Endodermal cell (in vitro differentiated cells): ENCODE results near the gene BNC2. TPM values are rescaled to one million over a fixed set of nuclear protein-coding genes. Genes with fewer than 3 reads are reported as not detected.

ENCODE experiments used
- DNase-seq: peaks from one replicate; pipeline ENCODE4 v3.0.0-alpha.2; 2017
- H3K27ac ChIP-seq: 2 replicates; pipeline ENCODE4 v1.5.1; 2013; ENCODE audit warnings: mild to moderate bottlenecking, low read depth, low read length, moderate library complexity
- H3K27me3 ChIP-seq: 2 replicates; pipeline ENCODE4 v1.6.1; 2013; ENCODE audit warnings: mild to moderate bottlenecking, low read length, moderate library complexity; ENCODE audit not compliant: insufficient read depth, control insufficient read depth, poor library complexity, severe bottlenecking
- H3K36me3 ChIP-seq: 2 replicates; pipeline ENCODE4 v1.7.0; 2013; ENCODE audit warnings: mild to moderate bottlenecking, low read length, moderate library complexity; ENCODE audit not compliant: control insufficient read depth, insufficient read depth
- H3K4me1 ChIP-seq: one replicate; pipeline ENCODE4 v1.7.0; 2013; ENCODE audit warnings: low read length; ENCODE audit not compliant: control insufficient read depth, insufficient read depth
- H3K4me3 ChIP-seq: 2 replicates; pipeline ENCODE4 v1.5.1; 2013; ENCODE audit warnings: mild to moderate bottlenecking, low read length, moderate library complexity
- H3K9ac ChIP-seq: 2 replicates; pipeline ENCODE4 v1.6.1; 2013; ENCODE audit warnings: mild to moderate bottlenecking, low read length, moderate library complexity; ENCODE audit not compliant: poor library complexity, severe bottlenecking; ENCODE audit errors: extremely low read depth
- H3K9me3 ChIP-seq: 2 replicates; pipeline ENCODE4 v1.6.1; 2013; ENCODE audit warnings: mild to moderate bottlenecking, low read length, moderate library complexity; ENCODE audit not compliant: control insufficient read depth
- H3K27ac Mint-ChIP-seq: 2 replicates; pipeline ENCODE4 v1.8.0; 2020; ENCODE audit warnings: mixed read lengths
- H3K27me3 Mint-ChIP-seq: 2 replicates; pipeline ENCODE4 v1.8.0; 2021; ENCODE audit warnings: mild to moderate bottlenecking, mixed read lengths; ENCODE audit not compliant: insufficient read depth
- H3K36me3 Mint-ChIP-seq: 2 replicates; pipeline ENCODE4 v1.8.0; 2020; ENCODE audit warnings: low read depth, mixed read lengths
- H3K4me1 Mint-ChIP-seq: 2 replicates; pipeline ENCODE4 v1.8.0; 2020; ENCODE audit warnings: mixed read lengths
- H3K4me3 Mint-ChIP-seq: 2 replicates; pipeline ENCODE4 v1.8.0; 2020; ENCODE audit warnings: mild to moderate bottlenecking, moderate library complexity, mixed read lengths
- H3K9me3 Mint-ChIP-seq: 2 replicates; pipeline ENCODE4 v1.8.0; 2020; ENCODE audit warnings: mild to moderate bottlenecking, mixed read lengths
- WGBS, 2 experiments: methylation state at CpG; one replicate each; pipeline versions ENCODE4 v1.1.5 to v1.1.7; 2013; ENCODE audit warnings: missing lambda C conversion rate in 2 of 2, mixed read lengths in 1 of 2; ENCODE audit not compliant: insufficient coverage in 1 of 2, insufficient read length in 1 of 2; 5-methylcytosine and 5-hydroxymethylcytosine counted together
- total RNA-seq, 2 donors: library from RNA; stranded (reverse); fragmentation: NEBNext Ultra II Directional in 1 of 2; extraction: Animal tissue kit (Norgen Biotek cat#: 25700) in 1 of 2; gene quantifications; 2 replicates in 1 of 2; 3 replicates in 1 of 2; pipeline ENCODE4 v1.2.1, GENCODE V29; 2021
- TF ChIP-seq, protein P1 (sequence below): fragments of 200-600 bp; sonication (generic); conservative IDR thresholded peaks from 2 replicates; pipeline ENCODE4 v1.5.0; 2021; ENCODE audit warnings: antibody characterized with exemption, mild to moderate bottlenecking

The BNC2 gene
- total RNA-seq, 2 donors from 2014 or later: 3.0 to 10.5 TPM

DNA sequence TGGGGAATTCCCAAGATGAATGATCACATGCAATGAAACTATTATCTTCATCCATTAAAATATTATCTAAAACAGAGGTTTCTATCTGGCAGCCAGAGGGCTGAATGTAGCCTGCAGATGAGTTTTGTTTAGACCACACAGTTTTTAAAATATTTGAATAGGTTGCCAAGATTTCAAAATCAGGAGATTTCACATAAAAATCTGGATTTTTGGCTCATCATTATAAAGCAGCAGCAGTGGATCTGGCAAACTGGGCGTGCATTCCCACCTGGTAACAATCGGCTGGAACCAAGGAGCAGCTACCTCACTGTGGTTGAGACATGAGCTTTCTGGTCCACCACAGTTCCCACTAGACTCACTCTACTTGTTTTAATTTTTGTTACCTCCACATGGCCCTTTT, 155.1 kb downstream of the BNC2 start:
- Mint-ChIP-seq H3K27me3 (no peaks in the 10 kb centered on the region), H3K9me3 (no peaks in the 10 kb centered on the region), H3K27ac (no peak overlapping the region), H3K4me3 (no peak overlapping the region), H3K36me3 (no peaks in the 10 kb centered on the region), H3K4me1 (peaks cover 31% of the 10 kb centered on the region)
- Histone ChIP-seq H3K36me3 (no peaks in the 10 kb centered on the region), H3K27me3 (no peaks in the 10 kb centered on the region), H3K27ac (no peak overlapping the region), H3K9me3 (no peaks in the 10 kb centered on the region), H3K4me1 (no peaks in the 10 kb centered on the region), H3K4me3 (no peak overlapping the region), H3K9ac (no peak overlapping the region)
- no peak for DNase-seq
- WGBS, 2 experiments: 84 to 100% methylated on average over 2 of the region's 2 CpGs
- TF ChIP-seq, protein P1, sequence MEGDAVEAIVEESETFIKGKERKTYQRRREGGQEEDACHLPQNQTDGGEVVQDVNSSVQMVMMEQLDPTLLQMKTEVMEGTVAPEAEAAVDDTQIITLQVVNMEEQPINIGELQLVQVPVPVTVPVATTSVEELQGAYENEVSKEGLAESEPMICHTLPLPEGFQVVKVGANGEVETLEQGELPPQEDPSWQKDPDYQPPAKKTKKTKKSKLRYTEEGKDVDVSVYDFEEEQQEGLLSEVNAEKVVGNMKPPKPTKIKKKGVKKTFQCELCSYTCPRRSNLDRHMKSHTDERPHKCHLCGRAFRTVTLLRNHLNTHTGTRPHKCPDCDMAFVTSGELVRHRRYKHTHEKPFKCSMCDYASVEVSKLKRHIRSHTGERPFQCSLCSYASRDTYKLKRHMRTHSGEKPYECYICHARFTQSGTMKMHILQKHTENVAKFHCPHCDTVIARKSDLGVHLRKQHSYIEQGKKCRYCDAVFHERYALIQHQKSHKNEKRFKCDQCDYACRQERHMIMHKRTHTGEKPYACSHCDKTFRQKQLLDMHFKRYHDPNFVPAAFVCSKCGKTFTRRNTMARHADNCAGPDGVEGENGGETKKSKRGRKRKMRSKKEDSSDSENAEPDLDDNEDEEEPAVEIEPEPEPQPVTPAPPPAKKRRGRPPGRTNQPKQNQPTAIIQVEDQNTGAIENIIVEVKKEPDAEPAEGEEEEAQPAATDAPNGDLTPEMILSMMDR: no peak

DNA sequence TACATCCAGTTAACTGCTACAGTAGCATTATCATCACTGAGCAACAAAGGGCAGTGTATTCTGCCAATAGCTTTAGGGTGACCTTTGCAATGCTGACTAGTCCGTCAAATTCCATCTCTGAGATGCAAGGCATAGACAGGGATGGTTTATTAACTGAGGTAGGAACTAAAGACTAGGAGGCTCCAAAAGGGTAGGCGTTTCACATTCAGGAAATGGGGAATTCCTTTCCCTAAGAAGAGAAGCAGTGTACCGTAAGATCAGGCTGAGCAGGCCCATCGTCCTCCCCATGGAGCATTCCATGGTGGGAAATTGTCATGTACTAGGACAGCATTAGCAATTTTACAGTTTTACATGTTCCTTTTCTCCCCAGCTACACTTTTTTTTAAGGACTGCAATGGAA, 157.7 kb downstream of the BNC2 start:
- Histone ChIP-seq H3K4me1 (no peaks in the 10 kb centered on the region), H3K36me3 (no peaks in the 10 kb centered on the region), H3K9ac (no peak overlapping the region), H3K27me3 (no peaks in the 10 kb centered on the region), H3K9me3 (no peaks in the 10 kb centered on the region), H3K4me3 (no peak overlapping the region), H3K27ac (no peak overlapping the region)
- DNase-seq: no peak
- peaks cover 32% of the 10 kb centered on the region for H3K4me1 Mint-ChIP-seq
- no peaks in the 10 kb centered on the region for H3K27me3 Mint-ChIP-seq
- H3K27ac Mint-ChIP-seq: no peak overlapping the region
- WGBS, 2 experiments: 79 to 88% methylated on average over 4 of the region's 4 CpGs
- H3K4me3 Mint-ChIP-seq: no peak overlapping the region
- TF ChIP-seq, protein P1: no peak
- no peaks in the 10 kb centered on the region for H3K9me3 Mint-ChIP-seq
- no peaks in the 10 kb centered on the region for H3K36me3 Mint-ChIP-seq

DNA sequence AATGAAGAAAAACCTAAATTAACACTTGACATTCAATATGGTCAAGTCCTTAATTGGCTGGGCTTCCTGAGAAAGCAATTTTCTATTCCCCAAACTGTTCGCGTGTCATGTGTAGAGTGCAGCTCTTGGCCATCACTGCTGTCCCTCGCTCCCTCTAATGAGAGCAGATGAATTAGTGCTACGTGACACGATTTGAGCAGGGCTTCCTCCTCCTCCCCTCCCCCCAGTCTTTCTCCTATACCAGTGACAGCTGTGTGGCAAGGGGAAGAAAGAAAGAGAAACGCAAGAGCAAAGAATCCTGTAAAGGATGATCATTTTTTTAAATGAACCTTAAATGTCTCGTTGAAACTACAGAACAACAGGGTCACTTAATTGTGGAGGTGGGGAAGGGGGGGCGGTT, 159.6 kb downstream of the BNC2 start:
- no peaks in the 10 kb centered on the region for H3K4me1 ChIP-seq
- Mint-ChIP-seq H3K27me3 (no peaks in the 10 kb centered on the region), H3K9me3 (no peaks in the 10 kb centered on the region), H3K4me3 (no peak overlapping the region), H3K4me1 (peaks cover 37% of the 10 kb centered on the region), H3K27ac (no peak overlapping the region), H3K36me3 (no peaks in the 10 kb centered on the region)
- no peak overlapping the region for H3K9ac ChIP-seq
- no peak overlapping the region for H3K4me3 ChIP-seq
- H3K27ac ChIP-seq: peak overlapping the region; percentile 2
- H3K36me3 ChIP-seq: no peaks in the 10 kb centered on the region
- H3K9me3 ChIP-seq: no peaks in the 10 kb centered on the region
- no peaks in the 10 kb centered on the region for H3K27me3 ChIP-seq
- TF ChIP-seq, protein P1: no peak
- peak; percentile 61 for DNase-seq
- 28 to 34% methylated on average over 4 to 8 of the region's 8 CpGs for WGBS, 2 experiments
